ENCODE results near the gene COL18A1.

DNA sequence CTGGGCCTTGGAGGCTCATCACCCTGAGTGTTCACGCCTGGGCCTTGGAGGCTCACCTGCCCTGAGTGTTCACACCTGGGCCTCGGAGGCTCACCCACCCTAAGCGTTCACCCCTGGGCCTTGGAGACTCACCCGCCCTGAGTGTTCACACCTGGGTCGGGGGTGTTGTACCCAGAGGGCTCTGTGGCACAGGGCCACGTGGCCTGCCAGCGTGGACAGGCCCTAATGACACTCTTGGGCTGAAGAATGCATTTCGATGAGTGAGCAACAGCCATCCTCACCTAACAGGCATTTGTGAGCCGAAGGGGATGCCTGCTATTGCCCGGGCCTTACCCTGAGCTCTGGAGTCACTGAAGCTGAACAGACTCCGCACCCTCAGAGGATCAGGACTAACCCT, 119.8 kb downstream of the COL18A1 start:
- TF ChIP-seq, protein P1, sequence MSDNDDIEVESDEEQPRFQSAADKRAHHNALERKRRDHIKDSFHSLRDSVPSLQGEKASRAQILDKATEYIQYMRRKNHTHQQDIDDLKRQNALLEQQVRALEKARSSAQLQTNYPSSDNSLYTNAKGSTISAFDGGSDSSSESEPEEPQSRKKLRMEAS (IDR thresholded peaks at IDR 0.05; ENCODE audit: low read depth) = no peak
- TF ChIP-seq, protein P2, sequence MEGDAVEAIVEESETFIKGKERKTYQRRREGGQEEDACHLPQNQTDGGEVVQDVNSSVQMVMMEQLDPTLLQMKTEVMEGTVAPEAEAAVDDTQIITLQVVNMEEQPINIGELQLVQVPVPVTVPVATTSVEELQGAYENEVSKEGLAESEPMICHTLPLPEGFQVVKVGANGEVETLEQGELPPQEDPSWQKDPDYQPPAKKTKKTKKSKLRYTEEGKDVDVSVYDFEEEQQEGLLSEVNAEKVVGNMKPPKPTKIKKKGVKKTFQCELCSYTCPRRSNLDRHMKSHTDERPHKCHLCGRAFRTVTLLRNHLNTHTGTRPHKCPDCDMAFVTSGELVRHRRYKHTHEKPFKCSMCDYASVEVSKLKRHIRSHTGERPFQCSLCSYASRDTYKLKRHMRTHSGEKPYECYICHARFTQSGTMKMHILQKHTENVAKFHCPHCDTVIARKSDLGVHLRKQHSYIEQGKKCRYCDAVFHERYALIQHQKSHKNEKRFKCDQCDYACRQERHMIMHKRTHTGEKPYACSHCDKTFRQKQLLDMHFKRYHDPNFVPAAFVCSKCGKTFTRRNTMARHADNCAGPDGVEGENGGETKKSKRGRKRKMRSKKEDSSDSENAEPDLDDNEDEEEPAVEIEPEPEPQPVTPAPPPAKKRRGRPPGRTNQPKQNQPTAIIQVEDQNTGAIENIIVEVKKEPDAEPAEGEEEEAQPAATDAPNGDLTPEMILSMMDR (IDR thresholded peaks at IDR 0.05) = no peak
- TF ChIP-seq TEAD4 (IDR thresholded peaks at IDR 0.05; ENCODE audit: borderline replicate concordance, insufficient read depth) (no peak), EP300 (IDR thresholded peaks at IDR 0.05; ENCODE audit: borderline replicate concordance in 1 of 2, low read depth in 1 of 2, low read length in 1 of 2) (no peak), JUND (IDR thresholded peaks at IDR 0.05) (no peak), TAF1 (IDR thresholded peaks at IDR 0.05; ENCODE audit: borderline replicate concordance, low read depth, low read length) (no peak), POLR2AphosphoS5 (IDR thresholded peaks at IDR 0.05; ENCODE audit: low read depth, low read length) (no peak), MXI1 (IDR thresholded peaks at IDR 0.05; ENCODE audit: low read depth, low read length) (no peak)
- TF ChIP-seq, protein P3, sequence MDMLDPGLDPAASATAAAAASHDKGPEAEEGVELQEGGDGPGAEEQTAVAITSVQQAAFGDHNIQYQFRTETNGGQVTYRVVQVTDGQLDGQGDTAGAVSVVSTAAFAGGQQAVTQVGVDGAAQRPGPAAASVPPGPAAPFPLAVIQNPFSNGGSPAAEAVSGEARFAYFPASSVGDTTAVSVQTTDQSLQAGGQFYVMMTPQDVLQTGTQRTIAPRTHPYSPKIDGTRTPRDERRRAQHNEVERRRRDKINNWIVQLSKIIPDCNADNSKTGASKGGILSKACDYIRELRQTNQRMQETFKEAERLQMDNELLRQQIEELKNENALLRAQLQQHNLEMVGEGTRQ (IDR thresholded peaks at IDR 0.05; ENCODE audit: borderline replicate concordance, low read depth, low read length) = no peak
